ENCODE measurements around the gene ZNF189.
"Not testable (repeated sequence)": the region's sequence is repeated elsewhere in the genome, so short reads cannot be mapped to it uniquely, and the experiment has no call there.

ZNF189 gene

GRCh38 chr9:101380295-101380694 is 18.4 kb upstream of the ZNF189 start:
- DNase-seq (ENCODE audit: low read depth) = no peak

- DNase-seq (ENCODE audit: low read depth) = no peak
Measured at GRCh38 chr9:101381118-101381517, 17.5 kb upstream of the ZNF189 start.

- no peak for DNase-seq (ENCODE audit: low read depth)
Measured at GRCh38 chr9:101381833-101382342, 16.8 kb upstream of the ZNF189 start.

GRCh38 chr9:101383361-101383760 is 15.3 kb upstream of the ZNF189 start:
- DNase-seq (ENCODE audit: low read depth) = no peak

- not testable (repeated sequence) for DNase-seq (ENCODE audit: low read depth)
Measured at GRCh38 chr9:101384873-101385536, 13.6 kb upstream of the ZNF189 start, which contains the start of gene BAAT. Gene BAAT, minus strand, starts transcription at chr9:101385006. Its CDS starts 13,602 bp downstream, at chr9:101371404.

GRCh38 chr9:101387871-101388506 is 10.7 kb upstream of the ZNF189 start:
- no peak for DNase-seq (ENCODE audit: low read depth)

- no peak for DNase-seq (ENCODE audit: low read depth)
Measured at GRCh38 chr9:101388507-101388993, 10.1 kb upstream of the ZNF189 start.

GRCh38 chr9:101393135-101393534 is 5.5 kb upstream of the ZNF189 start:
- DNase-seq (ENCODE audit: low read depth) = no peak

GRCh38 chr9:101394687-101395086 is 4.0 kb upstream of the ZNF189 start:
- DNase-seq (ENCODE audit: low read depth) = no peak

GRCh38 chr9:101397746-101398067 is 944 bp upstream of the ZNF189 start:
- no peak for DNase-seq (ENCODE audit: low read depth)

GRCh38 chr9:101398930-101399642 is 435 bp downstream of the ZNF189 start:
- no peak for DNase-seq (ENCODE audit: low read depth)

- DNase-seq (ENCODE audit: low read depth) = no peak
Measured at GRCh38 chr9:101399643-101399970, 956 bp downstream of the ZNF189 start.

GRCh38 chr9:101400120-101400519 is 1.5 kb downstream of the ZNF189 start:
- no peak for DNase-seq (ENCODE audit: low read depth)

GRCh38 chr9:101403516-101404285 is 5.0 kb downstream of the ZNF189 start:
- no peak for DNase-seq (ENCODE audit: low read depth)

GRCh38 chr9:101408374-101409078 is 9.9 kb downstream of the ZNF189 start:
- no peak for DNase-seq (ENCODE audit: low read depth)

- no peak for DNase-seq (ENCODE audit: low read depth)
Measured at GRCh38 chr9:101409079-101409477, 10.4 kb downstream of the ZNF189 start.

- no peak for DNase-seq (ENCODE audit: low read depth)
Measured at GRCh38 chr9:101414839-101415238, 16.2 kb downstream of the ZNF189 start.

- DNase-seq (ENCODE audit: low read depth) = no peak
Measured at GRCh38 chr9:101415578-101415977, 16.9 kb downstream of the ZNF189 start.

- no peak for DNase-seq (ENCODE audit: low read depth)
Measured at GRCh38 chr9:101417389-101417788, 18.7 kb downstream of the ZNF189 start.

- no peak for DNase-seq (ENCODE audit: low read depth)
Measured at GRCh38 chr9:101417977-101418376, 19.3 kb downstream of the ZNF189 start.

All from activated T-cell treated with anti-CD3 and anti-CD28 coated beads for 1 hour (primary cell).